HG02970 (cell line): ENCODE data around the gene VRK3.

Source experiments
- ATAC-seq: cut with Tn5 transposase; IDR thresholded peaks from one replicate; pipeline ENCODE4 v1.9.1; 2021; ENCODE audit warnings: mild to moderate bottlenecking, moderate library complexity, moderate number of reproducible peaks; ENCODE audit not compliant: unreplicated experiment, low FRiP score

VRK3 gene

GRCh38 chr19:49932731-49933131, 92.4 kb downstream of the VRK3 start:
- no peak for ATAC-seq

GRCh38 chr19:49932041-49932451, 93.1 kb downstream of the VRK3 start:
- no peak for ATAC-seq

GRCh38 chr19:49931293-49932040, 93.7 kb downstream of the VRK3 start:
- ATAC-seq: no peak

- ATAC-seq: no peak
These were observed 94.6 kb downstream of the VRK3 start for GRCh38 chr19:49930483-49931011.

- ATAC-seq: peak; percentile 62
These were observed 95.3 kb downstream of the VRK3 start for GRCh38 chr19:49929611-49930482.

DNA sequence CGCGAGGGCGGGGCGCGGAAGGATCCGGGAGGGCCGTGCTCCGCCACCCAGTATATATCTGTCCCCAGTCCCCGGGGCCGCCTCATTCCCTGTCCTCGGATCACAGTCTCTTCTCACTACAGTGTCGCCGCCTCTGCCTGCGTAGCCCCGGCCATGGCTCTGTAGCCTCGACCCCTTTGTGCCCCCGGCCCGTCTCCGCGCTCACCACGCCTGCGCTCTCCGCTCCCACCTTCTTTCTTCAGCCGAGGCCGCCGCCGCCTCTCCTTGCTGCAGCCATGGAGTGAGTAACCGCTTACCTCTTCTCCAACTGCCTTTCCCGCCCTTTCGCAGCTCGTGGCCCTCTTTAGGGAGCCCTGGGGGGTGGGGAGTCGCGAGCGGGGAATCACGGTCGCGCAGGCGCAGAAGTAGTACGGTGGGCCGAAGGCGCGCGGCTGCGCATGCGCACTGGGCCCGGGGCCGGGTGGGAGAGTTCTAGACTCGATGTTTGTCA, 96.0 kb downstream of the VRK3 start, which contains the start of the genes ATF5 and NUP62:
Gene ATF5, plus strand, starts transcription at position 85 of the 490 bp plus-strand sequence. CDS start 1,646 bp downstream, outside the sequence.
Gene NUP62, minus strand, starts transcription at position 384 of the 490 bp plus-strand sequence. CDS start 19,697 bp downstream, outside the sequence.
- peak; percentile 62 for ATAC-seq

- ATAC-seq: no peak
These were observed 97.5 kb downstream of the VRK3 start for GRCh38 chr19:49927526-49928264.

DNA sequence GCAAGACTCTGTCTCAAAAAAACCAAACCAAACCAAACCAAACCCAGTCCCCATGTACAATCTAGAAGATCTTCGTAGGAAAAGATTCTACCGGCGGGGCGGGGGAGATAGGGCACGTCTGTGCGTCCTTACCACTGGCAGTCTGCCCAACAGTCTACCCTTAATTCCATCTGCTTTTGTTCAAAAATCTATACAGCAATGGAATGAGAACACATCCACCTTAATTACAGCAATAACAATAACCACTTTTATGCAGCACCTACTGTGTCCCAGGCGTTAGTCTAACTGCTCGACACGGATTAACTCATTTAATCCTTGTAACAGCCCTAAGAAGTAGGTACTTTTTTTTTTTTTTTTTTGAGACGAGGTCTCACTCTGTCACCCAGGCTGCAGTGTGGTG, 98.7 kb downstream of the VRK3 start:
- ATAC-seq: no peak
